ENCODE results near the gene AUTS2. TPM values are rescaled to one million over a fixed set of nuclear protein-coding genes. Genes with fewer than 3 reads are reported as not detected.
"Not testable (repeated sequence)": the region's sequence is repeated elsewhere in the genome, so short reads cannot be mapped to it uniquely, and the experiment has no call there.

Gene AUTS2
- total RNA-seq, 1 experiment from 2014 or later, result 4.6 TPM

- DNase-seq (ENCODE audit: low read depth), result no peak
Observed at GRCh38 chr7:70647801-70648498, 1049.7 kb downstream of the AUTS2 start.

- not testable (repeated sequence) for DNase-seq (ENCODE audit: low read depth)
Observed at GRCh38 chr7:70648499-70648861, 1050.2 kb downstream of the AUTS2 start.

GRCh38 chr7:70649323-70649722, 1051.0 kb downstream of the AUTS2 start:
- no peak for DNase-seq (ENCODE audit: low read depth)

- no peak for DNase-seq (ENCODE audit: low read depth)
Observed at GRCh38 chr7:70654146-70654545, 1055.9 kb downstream of the AUTS2 start.

- no peak for DNase-seq (ENCODE audit: low read depth)
Observed at GRCh38 chr7:70654979-70655378, 1056.7 kb downstream of the AUTS2 start.

GRCh38 chr7:70655694-70656093, 1057.4 kb downstream of the AUTS2 start:
- DNase-seq (ENCODE audit: low read depth), result no peak

- no peak for DNase-seq (ENCODE audit: low read depth)
Observed at GRCh38 chr7:70657571-70657970, 1059.3 kb downstream of the AUTS2 start.

GRCh38 chr7:70657989-70658632, 1059.8 kb downstream of the AUTS2 start:
- DNase-seq (ENCODE audit: low read depth), result no peak

- no peak for DNase-seq (ENCODE audit: low read depth)
Observed at GRCh38 chr7:70659263-70659662, 1061.0 kb downstream of the AUTS2 start.

GRCh38 chr7:70660154-70660818, 1062.0 kb downstream of the AUTS2 start:
- no peak for DNase-seq (ENCODE audit: low read depth)

GRCh38 chr7:70660819-70661191, 1062.5 kb downstream of the AUTS2 start:
- no peak for DNase-seq (ENCODE audit: low read depth)

GRCh38 chr7:70663680-70664079, 1065.4 kb downstream of the AUTS2 start:
- DNase-seq (ENCODE audit: low read depth), result no peak

- DNase-seq (ENCODE audit: low read depth), result no peak
Observed at GRCh38 chr7:70665997-70666396, 1067.7 kb downstream of the AUTS2 start.

- DNase-seq (ENCODE audit: low read depth), result no peak
Observed at GRCh38 chr7:70667406-70667805, 1069.1 kb downstream of the AUTS2 start.

- no peak for DNase-seq (ENCODE audit: low read depth)
Observed at GRCh38 chr7:70668606-70669358, 1070.5 kb downstream of the AUTS2 start.

- DNase-seq (ENCODE audit: low read depth), result no peak
Observed at GRCh38 chr7:70669854-70670253, 1071.6 kb downstream of the AUTS2 start.

GRCh38 chr7:70670288-70670687, 1072.0 kb downstream of the AUTS2 start:
- no peak for DNase-seq (ENCODE audit: low read depth)

- no peak for DNase-seq (ENCODE audit: low read depth)
Observed at GRCh38 chr7:70673778-70674570, 1075.7 kb downstream of the AUTS2 start.

- no peak for DNase-seq (ENCODE audit: low read depth)
Observed at GRCh38 chr7:70674571-70675010, 1076.3 kb downstream of the AUTS2 start.

GRCh38 chr7:70676243-70676642, 1078.0 kb downstream of the AUTS2 start:
- DNase-seq (ENCODE audit: low read depth), result no peak

GRCh38 chr7:70678621-70679251, 1080.5 kb downstream of the AUTS2 start:
- DNase-seq (ENCODE audit: low read depth), result peak; percentile 43

All from LHCN-M2 (cell line).